HG02852 (cell line): ENCODE data around the gene TOPBP1.
"Not testable (repeated sequence)": the region's sequence is repeated elsewhere in the genome, so short reads cannot be mapped to it uniquely, and the experiment has no call there.

Experiments
- ATAC-seq: cut with Tn5 transposase; IDR thresholded peaks from one replicate; pipeline ENCODE4 v1.9.1; 2021; ENCODE audit warnings: mild to moderate bottlenecking, moderate library complexity; ENCODE audit not compliant: unreplicated experiment

Gene TOPBP1

GRCh38 chr3:133661454-133662277 is at the start of gene TOPBP1:
TOPBP1 (minus strand) TSS chr3:133661941; CDS start chr3:133661127, 814 bp downstream.
- peak; percentile 91 for ATAC-seq

GRCh38 chr3:133711013-133711412 is 49.3 kb upstream of the TOPBP1 start:
- no peak for ATAC-seq

GRCh38 chr3:133709139-133709750 is 47.5 kb upstream of the TOPBP1 start:
- ATAC-seq = no peak

DNA sequence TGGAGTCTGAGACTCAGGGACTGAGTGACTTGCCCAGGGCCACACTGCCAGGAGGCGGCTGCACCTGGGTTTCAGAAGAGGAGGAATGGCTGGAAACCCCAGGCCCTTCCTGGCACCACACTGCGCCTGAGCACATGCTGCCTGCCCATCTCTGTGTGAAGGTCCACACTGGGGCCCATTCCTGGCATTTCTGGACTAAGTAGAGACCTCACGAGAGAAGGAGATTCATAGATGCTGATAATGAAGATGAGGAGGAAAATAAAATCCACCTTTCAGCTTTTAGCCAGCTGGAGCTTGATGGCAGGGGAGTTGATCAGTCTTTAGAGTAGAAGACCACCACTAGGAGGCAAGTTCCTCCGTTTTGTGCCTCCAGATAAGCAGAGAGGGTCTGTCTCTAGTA is 44.3 kb upstream of the TOPBP1 start:
- ATAC-seq = no peak

DNA sequence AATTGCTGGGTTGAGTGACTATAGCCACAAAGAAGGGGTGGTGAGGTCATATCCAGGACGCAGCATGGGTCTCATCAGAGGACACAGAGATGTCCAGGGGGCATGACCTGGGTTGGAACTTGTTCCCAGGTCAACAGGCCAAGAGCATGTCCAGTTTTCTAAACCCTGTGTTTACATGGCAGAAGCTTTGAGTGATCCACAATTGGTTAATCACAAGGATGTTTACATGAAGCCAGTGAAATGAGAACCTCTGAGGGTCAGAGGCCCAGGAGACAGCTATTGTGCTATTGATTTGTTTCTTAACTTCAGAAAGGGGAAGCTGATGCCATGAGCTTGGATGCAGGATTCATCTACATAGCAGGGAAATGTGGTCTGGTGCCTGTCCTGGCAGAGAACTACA is 42.2 kb upstream of the TOPBP1 start:
- ATAC-seq = no peak

DNA sequence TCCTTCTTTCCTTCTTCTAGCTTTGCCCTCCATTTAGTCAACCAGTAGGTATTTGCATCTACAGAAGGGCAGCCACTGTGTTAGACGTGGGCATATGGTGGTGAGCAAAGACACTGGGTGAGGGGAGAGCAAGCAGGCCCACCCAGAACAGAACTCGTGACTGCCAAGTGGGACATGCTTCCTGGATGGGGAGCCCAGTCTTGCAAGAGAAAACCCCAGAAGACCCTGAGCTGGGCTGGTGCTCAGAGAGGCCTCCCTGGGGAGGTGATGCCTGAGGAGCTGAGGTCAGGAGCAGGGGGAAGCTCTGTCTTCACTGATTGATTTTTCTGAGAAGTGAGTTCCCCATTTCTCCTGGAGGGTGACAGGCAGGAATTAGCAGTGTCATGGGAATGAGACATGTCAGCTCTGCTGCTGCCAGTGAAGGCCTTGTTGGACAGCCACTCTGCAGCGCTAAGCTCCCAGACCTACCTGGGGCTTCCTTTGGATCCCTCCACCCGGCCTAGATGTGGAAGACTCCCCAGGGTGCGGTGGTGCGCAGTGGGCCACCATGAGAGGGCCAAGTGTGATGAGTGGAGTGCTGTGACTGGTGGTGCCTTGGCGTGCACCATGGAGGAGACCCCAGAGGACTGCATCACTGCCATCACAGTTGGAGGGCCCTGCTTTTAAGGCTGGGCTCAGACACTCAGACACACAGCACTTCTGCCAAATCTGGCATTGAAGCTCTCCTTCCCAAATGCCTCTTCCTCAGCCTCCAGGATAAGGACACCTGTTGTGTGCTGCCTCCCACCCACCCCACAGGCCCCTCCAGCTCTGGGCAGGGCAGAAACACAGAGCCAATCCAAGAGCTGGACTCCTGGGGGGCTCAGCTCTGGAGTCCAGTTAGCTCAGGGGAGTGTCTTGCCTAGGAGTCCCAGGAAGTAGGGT is 40.0 kb upstream of the TOPBP1 start:
- no peak for ATAC-seq

DNA sequence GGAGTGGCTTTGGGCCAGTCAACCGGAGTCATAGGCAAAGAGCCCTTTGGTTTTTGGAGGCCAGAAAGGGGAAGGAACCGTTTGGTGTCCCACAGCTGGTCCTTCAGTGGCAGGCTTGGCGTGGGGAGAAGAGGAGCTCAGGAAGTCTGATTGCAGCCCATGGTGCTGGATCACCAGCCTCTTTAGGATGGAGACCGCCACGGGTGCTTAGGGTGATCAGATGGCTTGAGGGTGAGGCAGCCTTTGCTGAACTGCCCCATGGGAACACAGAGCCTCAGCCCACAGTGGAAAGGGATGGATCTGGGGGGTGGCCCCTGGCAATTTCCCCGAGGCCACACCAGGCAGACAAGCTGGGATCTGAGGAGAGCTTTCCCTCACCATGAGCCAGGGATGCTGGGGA is 38.6 kb upstream of the TOPBP1 start:
- no peak for ATAC-seq

- ATAC-seq = no peak
These were observed 38.2 kb upstream of the TOPBP1 start for GRCh38 chr3:133699903-133700302.

GRCh38 chr3:133699467-133699866 is 37.7 kb upstream of the TOPBP1 start:
- no peak for ATAC-seq

- no peak for ATAC-seq
These were observed 36.2 kb upstream of the TOPBP1 start for GRCh38 chr3:133697960-133698359.

DNA sequence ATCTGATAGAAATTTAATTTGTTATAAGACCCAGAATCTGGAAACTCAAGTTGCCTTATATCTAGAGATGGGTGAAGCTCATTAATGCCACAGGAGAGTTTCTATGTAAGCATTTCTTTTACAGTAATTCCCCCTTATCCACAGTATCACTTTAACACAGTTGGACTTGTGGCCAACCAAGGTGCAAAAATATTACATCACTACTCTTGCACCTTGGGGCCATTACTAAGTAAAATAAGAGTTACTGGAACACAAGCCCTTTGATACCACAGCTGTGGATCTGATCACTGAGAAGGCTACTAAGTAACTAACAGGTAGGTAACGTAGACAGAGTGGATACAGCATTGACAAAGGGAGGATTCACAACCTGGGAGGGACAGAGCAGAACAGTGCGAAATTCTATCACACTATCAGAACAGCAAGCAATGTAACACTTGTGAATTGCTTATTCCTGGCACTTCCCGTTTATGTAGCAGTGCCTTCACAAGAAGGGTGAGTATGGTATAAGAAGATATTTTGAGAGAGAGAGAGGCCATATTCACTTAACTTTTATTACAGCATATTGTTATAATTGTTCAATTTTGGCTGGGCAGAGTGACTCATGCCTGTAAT is 33.9 kb upstream of the TOPBP1 start:
- ATAC-seq = no peak

GRCh38 chr3:133694288-133695268 is 32.8 kb upstream of the TOPBP1 start:
- no peak for ATAC-seq

- no peak for ATAC-seq
These were observed 32.1 kb upstream of the TOPBP1 start for GRCh38 chr3:133693821-133694220.

DNA sequence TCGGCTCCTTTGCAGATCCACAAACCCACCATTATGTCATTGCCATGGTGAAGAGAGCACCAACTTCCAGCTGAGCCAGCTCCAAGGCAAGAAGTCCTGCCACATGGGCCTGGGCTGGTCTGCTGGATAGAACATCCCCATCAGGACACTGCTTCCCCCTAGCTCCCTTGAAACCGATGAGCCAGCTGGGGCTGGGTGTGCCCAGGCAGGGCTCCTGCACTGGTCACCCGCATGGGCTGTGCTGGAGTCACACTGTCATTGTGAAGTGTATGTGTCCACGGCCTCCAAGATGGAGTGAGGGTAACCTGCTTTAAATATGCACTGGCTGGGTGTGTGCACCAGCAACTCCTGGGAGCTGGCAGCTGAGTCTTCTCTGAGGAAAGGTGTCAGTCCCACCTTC is 31.0 kb upstream of the TOPBP1 start:
- ATAC-seq = no peak

DNA sequence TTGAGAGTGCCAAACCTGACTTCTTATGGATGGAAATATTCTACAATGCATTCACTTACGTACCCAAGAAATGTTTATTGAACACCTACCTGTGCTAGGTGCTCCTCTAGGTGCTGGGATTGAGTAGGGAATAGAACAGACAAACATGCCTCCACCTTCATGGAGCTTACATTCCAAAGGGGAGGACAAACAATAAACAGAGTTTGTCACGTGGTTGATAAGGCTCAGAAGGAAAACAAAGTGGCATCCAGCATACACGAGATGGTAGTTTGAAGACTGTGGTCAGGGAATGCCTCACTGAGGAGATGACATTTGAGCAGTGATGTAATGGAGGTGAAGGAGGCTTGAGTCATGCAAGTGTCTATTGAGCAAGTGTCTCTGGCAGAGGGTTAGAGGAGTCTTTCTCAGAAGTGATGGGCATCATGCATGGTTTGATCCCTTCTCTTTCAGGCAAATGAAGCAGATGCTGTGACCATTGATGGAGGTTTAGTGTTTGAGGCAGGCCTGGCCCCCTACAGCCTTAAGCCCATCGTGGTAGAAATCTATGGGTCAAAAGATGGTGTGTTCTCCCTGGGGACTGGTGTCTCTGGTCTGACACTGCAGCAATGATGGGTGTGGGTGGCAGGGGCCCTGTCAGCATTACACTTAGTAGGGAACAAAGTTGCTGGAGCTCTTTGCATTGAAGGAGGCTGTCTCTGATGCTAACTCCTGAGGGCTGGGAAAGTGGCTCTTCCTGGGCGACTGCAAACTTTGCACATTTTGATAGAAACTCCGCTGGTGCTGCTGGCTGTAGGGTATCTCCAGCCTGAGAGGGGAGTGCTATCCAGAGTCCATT is 29.7 kb upstream of the TOPBP1 start:
- ATAC-seq = no peak

DNA sequence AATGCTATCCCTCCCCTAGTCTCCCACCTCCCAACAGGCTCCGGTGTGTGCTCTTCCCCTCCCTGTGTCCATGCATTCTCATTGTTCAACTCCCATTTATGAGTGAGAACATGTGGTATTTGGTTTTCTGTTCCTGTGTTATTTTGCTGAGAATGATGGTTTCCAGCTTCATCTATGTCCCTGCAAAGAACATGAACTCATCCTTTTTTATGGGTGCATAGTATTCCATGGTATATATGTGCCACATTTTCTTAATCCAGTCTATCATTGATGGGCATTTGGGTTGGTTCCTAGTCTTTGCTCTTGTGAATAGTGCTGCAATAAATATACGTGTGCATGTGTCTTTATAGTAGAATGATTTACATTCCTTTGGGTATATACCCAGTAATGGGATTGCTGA is 16.3 kb upstream of the TOPBP1 start:
- ATAC-seq = not testable (repeated sequence)

GRCh38 chr3:133676336-133677118 is 14.8 kb upstream of the TOPBP1 start:
- no peak for ATAC-seq
